HEK293 (cell line): ENCODE results near the gene PIF1.

Experiments
- CTCF ChIP-seq: fragments of 450-650 bp; formaldehyde crosslinking; IDR thresholded peaks from 2 replicates; pipeline ENCODE4 v1.5.1; 2016; ENCODE audit warnings: missing biosample characterization, missing genetic modification characterization
- KLF1 ChIP-seq: fragments of 450-650 bp; formaldehyde crosslinking; IDR thresholded peaks from 2 replicates; pipeline ENCODE4 v1.5.1; 2016; ENCODE audit warnings: missing biosample characterization, missing genetic modification characterization
- TCF7L2 ChIP-seq: IDR thresholded peaks from 2 replicates; pipeline ENCODE4 v1.6.1; 2011; ENCODE audit warnings: low read depth, mild to moderate bottlenecking, inconsistent platforms, low read length, moderate library complexity, borderline replicate concordance
- ZBTB49 ChIP-seq: fragments of 450-650 bp; formaldehyde crosslinking; IDR thresholded peaks from 2 replicates; pipeline ENCODE4 v1.5.1; 2016; ENCODE audit warnings: missing biosample characterization, missing genetic modification characterization, low read depth
- ZEB2 ChIP-seq: fragments of 450-650 bp; formaldehyde crosslinking; IDR thresholded peaks from 2 replicates; pipeline ENCODE4 v1.5.1; 2016; ENCODE audit warnings: missing biosample characterization, missing genetic modification characterization
- ZNF558 ChIP-seq: fragments of 450-650 bp; formaldehyde crosslinking; IDR thresholded peaks from 2 replicates; pipeline ENCODE4 v1.5.1; 2016; ENCODE audit warnings: missing biosample characterization, missing genetic modification characterization
- ZNF701 ChIP-seq: fragments of 450-650 bp; formaldehyde crosslinking; IDR thresholded peaks from 2 replicates; pipeline ENCODE4 v1.5.1; 2016; ENCODE audit warnings: missing biosample characterization, missing genetic modification characterization

GRCh38 chr15:64850778-64851502, 25.5 kb upstream of the PIF1 start:
- TF ChIP-seq CTCF (tag by site-specific recombination) = no peak
- TF ChIP-seq ZNF701 (tag by site-specific recombination) = no peak
- TF ChIP-seq KLF1 (tag by site-specific recombination) = no peak
- TF ChIP-seq TCF7L2 = no peak
- no peak for TF ChIP-seq ZEB2 (tag by site-specific recombination)
- no peak for TF ChIP-seq ZBTB49 (tag by site-specific recombination)
- TF ChIP-seq ZNF558 (tag by site-specific recombination) = no peak
